Body of pancreas (tissue), 4 donors: Measurements from ENCODE around the gene REST. TPM values are rescaled to one million over a fixed set of nuclear protein-coding genes. Genes with fewer than 3 reads are reported as not detected.
"Not testable (repeated sequence)": the region's sequence is repeated elsewhere in the genome, so short reads cannot be mapped to it uniquely, and the experiment has no call there.

Experiments used
- ATAC-seq: fragments of 150-250 bp; one replicate; pipeline ENCODE4 v1.9.1; 2016
- DNase-seq, 4 donors: peaks; one replicate each; pipeline ENCODE4 v3.0.0-alpha.2; 2019
- H3K27ac ChIP-seq, 4 donors: fragments of 200-600 bp; sonication (generic); 1 replicate in 3 of 4; 2 replicates in 1 of 4; pipeline versions ENCODE4 v1.5.1 to v1.6.1; 2016 to 2019; ENCODE audit warnings: mild to moderate bottlenecking in 1 of 4, mixed read lengths in 1 of 4, moderate library complexity in 1 of 4
- H3K27me3 ChIP-seq, 2 donors: fragments of 200-600 bp; sonication (generic); one replicate each; pipeline ENCODE4 v1.6.0; 2016; ENCODE audit warnings: mild to moderate bottlenecking in 1 of 2
- H3K36me3 ChIP-seq, 2 donors: fragments of 200-600 bp; sonication (generic); replicated peaks in 1 of 2; 2 replicates each; pipeline ENCODE4 v1.5.1; 2016; ENCODE audit warnings: low read depth in 2 of 2; ENCODE audit not compliant: insufficient read depth in 1 of 2
- H3K4me1 ChIP-seq: fragments of 200-600 bp; sonication (generic); one replicate; pipeline ENCODE4 v1.6.0; 2016
- H3K4me3 ChIP-seq, 2 donors: fragments of 200-600 bp; sonication (generic); 1 replicate in 1 of 2; 2 replicates in 1 of 2; pipeline ENCODE4 v1.5.1; 2016 to 2019
- H3K9me3 ChIP-seq, 3 donors: fragments of 200-600 bp; sonication (generic); 1 replicate in 2 of 3; 2 replicates in 1 of 3; pipeline ENCODE4 v1.5.1; 2016
- CTCF ChIP-seq, 7 experiments: fragments of 450-650 bp in 4 of 7; fragments of 200-600 bp in 3 of 7; sonication (generic) in 3 of 7; IDR thresholded peaks; one replicate each; pipeline ENCODE4 v1.5.1; 2016 to 2019; ENCODE audit warnings: antibody characterized with exemption in 7 of 7
- POLR2A ChIP-seq, 3 donors: fragments of 450-650 bp; IDR thresholded peaks; one replicate each; pipeline ENCODE4 v1.6.1; 2016; ENCODE audit warnings: antibody characterized with exemption in 3 of 3, mild to moderate bottlenecking in 2 of 3
- WGBS, 2 donors: methylation state at CpG; one replicate each; pipeline ENCODE4 v1.1.5; 2017; 5-methylcytosine and 5-hydroxymethylcytosine counted together
- intact Hi-C: fragments of 100-400 bp; cut with DNase I; formaldehyde crosslinking; loops from one replicate; pipeline ENCODE4 v1.15.1; 2023
- total RNA-seq, 2 donors: library from RNA; depleted of rRNA; stranded (reverse); fragments of >200 nt; gene quantifications; one replicate each; pipeline ENCODE4 v1.1.0, GENCODE V29; 2016

Gene REST
- total RNA-seq, 2 donors from 2014 or later = 17.1 to 19.8 TPM

DNA sequence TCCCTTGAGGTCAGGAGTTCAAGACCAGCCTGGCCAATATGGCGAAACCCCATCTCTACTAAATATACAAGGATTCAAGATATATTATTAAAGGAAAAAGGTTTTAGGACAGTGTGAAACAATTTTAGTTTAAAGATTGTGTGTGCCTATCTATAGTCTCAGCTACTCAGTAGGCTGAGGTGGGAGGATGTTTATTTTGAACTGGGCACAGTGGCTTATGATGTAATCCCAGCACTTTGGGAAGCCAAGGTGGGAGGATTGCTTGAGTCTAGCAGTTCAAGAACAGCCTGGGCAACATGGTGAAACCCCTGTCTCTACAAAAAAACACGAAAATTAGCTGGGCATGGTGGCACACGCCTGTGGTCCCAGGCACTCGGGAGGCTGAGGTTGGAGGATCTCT is 31.4 kb upstream of the REST start:
- no peak for DNase-seq
- Histone ChIP-seq H3K9me3 (no peaks in the 10 kb centered on the region), H3K36me3 (no peaks in the 10 kb centered on the region), H3K4me1 (no peaks in the 10 kb centered on the region), H3K27ac (no peak overlapping the region), H3K27me3 (no peaks in the 10 kb centered on the region), H3K4me3 (no peak overlapping the region)
- intact Hi-C loops = no loop called here
- TF ChIP-seq CTCF (IDR thresholded peaks at IDR 0.05) = no peak
- TF ChIP-seq POLR2A (IDR thresholded peaks at IDR 0.05) = no peak
- no peak for ATAC-seq
- 54 to 64% methylated on average over 4 of the region's 4 CpGs for WGBS, 2 donors

DNA sequence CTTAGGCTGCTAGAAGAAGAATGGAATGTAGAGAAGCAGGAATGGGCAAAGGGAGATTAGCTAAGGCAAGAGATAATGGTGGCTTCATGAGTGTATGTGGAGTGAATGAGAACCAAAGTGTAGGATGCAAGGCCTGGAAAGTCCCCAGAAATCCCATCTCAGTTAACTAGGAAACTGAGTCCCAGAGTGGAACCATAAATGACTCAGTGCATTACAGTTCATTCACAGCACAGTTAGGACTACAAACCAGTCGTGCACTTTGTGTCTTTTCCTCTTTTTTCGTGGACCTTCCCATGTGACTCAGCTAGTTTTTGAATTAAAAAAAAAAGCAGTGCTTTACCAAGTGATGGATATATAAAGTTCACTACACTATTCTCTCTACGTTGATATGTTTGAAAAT is 27.7 kb upstream of the REST start:
- Histone ChIP-seq H3K4me3 (no peak overlapping the region), H3K27ac (no peak overlapping the region), H3K9me3 (no peaks in the 10 kb centered on the region), H3K4me1 (peaks cover 5% of the 10 kb centered on the region), H3K36me3 (no peaks in the 10 kb centered on the region), H3K27me3 (no peaks in the 10 kb centered on the region)
- ATAC-seq (no peak), DNase-seq (no peak)
- whole genome bisulfite sequencing, 2 donors = 58 to 60% methylated on average over 3 of the region's 3 CpGs
- TF ChIP-seq POLR2A (IDR thresholded peaks at IDR 0.05) = no peak
- no peak for TF ChIP-seq CTCF (IDR thresholded peaks at IDR 0.05)
- intact Hi-C loops = no loop called here

DNA sequence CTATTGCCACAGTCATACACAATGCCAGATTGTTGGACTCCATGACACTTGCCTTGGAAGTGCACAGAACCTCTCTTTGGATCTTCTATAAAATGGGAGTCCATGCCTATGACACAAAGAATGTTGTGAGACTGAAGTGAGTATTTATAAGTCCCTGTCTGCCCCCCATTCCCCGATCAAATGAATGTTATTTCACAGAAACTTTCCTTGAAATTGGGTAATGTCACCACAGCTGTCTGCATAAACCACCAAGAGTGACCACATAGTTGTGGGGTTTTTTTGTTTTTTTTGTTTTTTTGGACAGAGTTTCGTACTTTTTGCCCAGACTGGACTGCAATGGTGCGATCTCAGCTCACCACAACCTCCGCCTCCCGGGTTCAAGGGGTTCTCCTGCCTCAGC is 27.1 kb upstream of the REST start:
- no peak for ATAC-seq
- DNase-seq = no peak
- no peaks in the 10 kb centered on the region for H3K27me3 ChIP-seq
- TF ChIP-seq CTCF (IDR thresholded peaks at IDR 0.05) (no peak), POLR2A (IDR thresholded peaks at IDR 0.05) (no peak)
- no peak overlapping the region for H3K27ac ChIP-seq
- H3K4me1 ChIP-seq = peaks cover 5% of the 10 kb centered on the region
- intact Hi-C loops = no loop called here
- WGBS, 2 donors = 61 to 83% methylated on average over 5 of the region's 5 CpGs
- no peaks in the 10 kb centered on the region for H3K36me3 ChIP-seq
- no peaks in the 10 kb centered on the region for H3K9me3 ChIP-seq
- no peak overlapping the region for H3K4me3 ChIP-seq

GRCh38 chr4:56884511-56884910 is 23.2 kb upstream of the REST start:
- intact Hi-C loops, H3K9me3 ChIP-seq, H3K27me3 ChIP-seq, H3K4me3 ChIP-seq, H3K36me3 ChIP-seq, H3K27ac ChIP-seq, ATAC-seq, H3K4me1 ChIP-seq: not testable (repeated sequence)
- DNase-seq = peak; percentile 17 to 57 (median 20)
- WGBS, 2 donors = 18 to 30% methylated on average over 2 to 3 of the region's 3 CpGs

- no peak for TF ChIP-seq CTCF (IDR thresholded peaks at IDR 0.05)
- TF ChIP-seq POLR2A (IDR thresholded peaks at IDR 0.05) = no peak
- ATAC-seq (no peak), DNase-seq (no peak)
- Histone ChIP-seq H3K27ac (no peak overlapping the region), H3K9me3 (no peaks in the 10 kb centered on the region), H3K4me3 (no peak overlapping the region), H3K4me1 (no peaks in the 10 kb centered on the region), H3K36me3 (no peaks in the 10 kb centered on the region), H3K27me3 (no peaks in the 10 kb centered on the region)
- intact Hi-C loops = no loop called here
- WGBS, 2 donors = 91 to 100% methylated on average over 1 of the region's 1 CpG
Observed at GRCh38 chr4:56892691-56893090, 15.0 kb upstream of the REST start.

- H3K36me3 ChIP-seq, H3K4me3 ChIP-seq, intact Hi-C loops, DNase-seq, H3K9me3 ChIP-seq, H3K27ac ChIP-seq, H3K27me3 ChIP-seq, H3K4me1 ChIP-seq, ATAC-seq: not testable (repeated sequence)
- 92% methylated on average over 17 of the region's 17 CpGs for WGBS, 2 donors
Observed at GRCh38 chr4:56897842-56898241, 9.9 kb upstream of the REST start.

DNA sequence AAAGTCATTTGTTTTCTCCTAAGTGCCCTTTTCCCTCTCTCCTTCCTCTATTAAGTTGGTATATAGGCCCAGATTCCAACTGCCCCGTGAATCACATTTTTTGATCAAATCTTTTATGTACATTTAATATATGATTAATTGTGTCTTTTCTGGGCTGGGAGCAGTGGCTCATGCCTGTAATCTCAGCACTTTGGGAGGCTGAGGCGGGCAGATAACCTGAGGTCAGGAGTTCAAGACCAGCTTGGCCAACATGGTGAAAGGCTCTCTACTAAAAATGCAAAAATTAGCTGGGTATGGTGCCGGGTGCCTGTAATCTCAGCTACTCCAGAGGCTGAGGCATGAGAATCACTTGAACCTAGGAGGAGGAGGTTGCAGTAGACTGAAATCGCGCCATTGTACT is 7.5 kb upstream of the REST start:
- H3K4me3 ChIP-seq, intact Hi-C loops: not testable (repeated sequence)

More for the DNA sequence above, 7.5 kb upstream of the REST start:
- not testable (repeated sequence) for H3K27ac ChIP-seq, DNase-seq, H3K9me3 ChIP-seq, H3K4me1 ChIP-seq, H3K36me3 ChIP-seq, ATAC-seq, H3K27me3 ChIP-seq
- 88 to 89% methylated on average over 5 of the region's 5 CpGs for WGBS, 2 donors
